HG03025 (cell line): ENCODE results near the gene CFAP91.

Experiments used
- ATAC-seq: cut with Tn5 transposase; IDR thresholded peaks from one replicate; pipeline ENCODE4 v1.9.1; 2021; ENCODE audit warnings: mild to moderate bottlenecking, moderate library complexity; ENCODE audit not compliant: unreplicated experiment, low FRiP score

The CFAP91 gene

DNA sequence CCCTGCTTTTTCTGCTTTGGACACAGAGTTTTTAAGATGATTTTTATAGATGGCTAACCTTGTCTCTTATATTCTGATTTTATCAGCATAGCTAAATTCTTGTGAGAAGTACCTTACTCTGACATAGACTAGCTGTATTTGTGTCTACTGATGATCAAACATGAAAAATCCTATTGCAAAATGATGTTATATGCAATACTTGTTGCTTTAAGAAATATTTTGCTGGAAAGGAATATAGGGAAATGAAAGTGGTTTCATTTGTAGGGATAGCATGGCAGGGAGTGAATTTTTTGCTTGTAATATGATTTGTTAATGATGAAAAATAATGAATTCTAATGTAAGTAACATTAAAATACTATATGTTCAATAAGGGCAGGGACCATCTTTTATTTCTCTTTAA lies 35.9 kb downstream of the CFAP91 start:
- no peak for ATAC-seq

GRCh38 chr3:119741657-119742590 lies 39.1 kb downstream of the CFAP91 start:
- ATAC-seq, result no peak

DNA sequence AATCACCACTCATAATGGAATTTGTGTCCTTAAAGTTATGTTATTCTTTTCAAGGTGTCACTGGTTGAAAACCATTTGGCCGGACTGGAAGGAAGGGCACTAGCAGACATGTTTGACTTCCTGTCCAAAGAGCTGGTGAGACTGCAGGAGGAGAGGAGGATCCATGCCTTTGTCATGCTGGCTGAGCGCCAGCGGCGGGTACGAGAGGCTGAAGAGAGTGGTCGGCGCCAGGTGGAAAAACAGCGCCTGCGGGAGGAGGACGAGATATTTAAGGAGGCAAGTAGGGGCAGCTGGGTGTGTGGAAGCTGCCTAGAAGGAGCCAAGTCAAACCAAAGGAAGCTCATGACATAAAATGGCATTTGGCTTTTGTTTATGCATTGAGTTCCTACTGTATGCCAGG lies 41.1 kb downstream of the CFAP91 start:
- ATAC-seq, result no peak

DNA sequence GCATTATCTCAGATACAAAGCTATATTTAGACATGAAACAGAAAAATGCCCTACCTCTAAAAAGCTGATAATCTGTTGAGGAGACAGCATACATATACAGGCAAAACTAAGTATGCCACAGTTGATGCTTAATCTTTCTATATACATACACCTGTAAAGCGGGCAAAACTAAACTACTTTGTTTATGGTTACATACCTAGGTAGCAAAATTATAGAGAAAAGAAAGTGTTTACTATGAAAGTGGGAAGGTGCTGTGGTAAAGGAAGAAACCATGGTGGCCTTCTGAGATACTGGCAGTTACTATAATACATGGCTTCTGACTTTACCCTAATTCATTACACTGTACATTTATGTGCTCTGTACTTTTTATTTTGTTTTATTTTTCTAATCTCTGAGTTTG lies 43.1 kb downstream of the CFAP91 start:
- peak; percentile 77 for ATAC-seq

DNA sequence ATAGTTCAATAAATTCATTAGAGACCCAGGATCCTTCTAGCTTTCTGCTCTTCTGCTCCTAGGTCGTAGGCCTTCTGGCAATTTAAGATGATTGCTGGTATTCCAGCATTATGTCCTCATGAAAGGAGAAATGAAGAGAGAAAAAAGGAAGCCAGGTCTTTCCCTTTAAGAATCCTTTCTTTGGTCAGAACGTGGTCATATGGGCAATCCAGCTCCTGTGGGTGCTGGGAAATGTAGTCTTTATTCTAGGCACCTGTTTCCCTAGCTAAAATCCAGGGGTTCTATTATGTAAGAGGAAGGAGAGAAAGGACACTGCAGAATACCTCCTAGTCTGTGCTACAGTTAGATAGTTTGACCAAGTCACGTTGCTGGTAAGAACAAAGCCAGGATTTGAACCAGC lies 43.6 kb downstream of the CFAP91 start:
- no peak for ATAC-seq

DNA sequence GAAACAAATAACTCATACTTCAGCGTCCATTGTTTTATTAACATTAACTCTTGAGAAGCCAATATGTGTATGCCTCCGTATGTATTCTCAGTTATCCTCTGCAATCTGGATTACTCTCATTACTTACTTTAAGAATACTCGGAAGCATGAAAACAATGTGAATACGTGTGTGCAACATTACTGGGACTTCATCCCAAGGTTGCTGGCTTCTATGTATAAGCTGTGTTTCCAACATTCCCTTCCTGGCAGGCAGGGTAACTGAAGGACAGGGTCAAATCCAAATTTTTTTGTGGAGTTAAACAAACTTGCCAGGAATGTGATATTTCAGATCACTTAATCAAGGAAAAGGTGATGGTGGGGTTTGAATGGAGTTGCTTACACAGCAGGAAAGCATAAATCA lies 44.5 kb downstream of the CFAP91 start:
- ATAC-seq, result no peak

DNA sequence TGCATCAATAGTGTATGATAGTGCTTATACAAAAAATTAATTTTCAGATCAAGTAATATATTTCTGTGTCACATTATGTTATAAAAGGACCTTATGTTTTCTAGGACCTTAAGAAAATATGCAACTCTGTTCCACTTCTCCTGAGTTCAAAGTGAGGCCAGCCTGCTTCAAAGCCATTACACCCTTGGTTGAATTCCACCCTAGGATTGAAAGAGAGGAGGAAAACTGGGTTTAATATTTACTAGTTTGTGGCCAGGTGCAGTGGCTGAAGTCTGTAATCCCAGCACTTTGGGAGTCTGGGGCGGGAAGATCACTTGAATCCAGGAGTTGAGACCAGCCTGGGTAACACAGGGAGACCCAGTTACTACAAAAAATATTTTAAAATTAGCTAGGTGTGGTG lies 46.2 kb downstream of the CFAP91 start:
- ATAC-seq, result no peak

- no peak for ATAC-seq
Measured at GRCh38 chr3:119751423-119751822, 48.6 kb downstream of the CFAP91 start.
